Natural killer cell (primary cell): Measurements from ENCODE around the gene ELK4. TPM values are rescaled to one million over a fixed set of nuclear protein-coding genes. Genes with fewer than 3 reads are reported as not detected.

Experiments
- ATAC-seq, 3 donors: fragments of 150-1000 bp in 2 of 3; fragments of 200-7000 bp in 1 of 3; cut with Tn5 transposase; 1 replicate in 1 of 3; 2 replicates in 2 of 3; pipeline ENCODE4 v1.10.0; 2021; ENCODE audit warnings: mild to moderate bottlenecking in 2 of 3, moderate library complexity in 2 of 3
- DNase-seq, 2 donors: peaks; one replicate each; pipeline versions ENCODE4 v3.0.0 to v3.0.0-alpha.2; 2013 to 2021; ENCODE audit warnings: mixed read lengths in 1 of 2
- H3K27ac ChIP-seq: one replicate; pipeline ENCODE4 v1.5.1; 2013; ENCODE audit warnings: mild to moderate bottlenecking, low read length
- H3K27me3 ChIP-seq: one replicate; pipeline ENCODE4 v1.6.1; 2013; ENCODE audit warnings: low read length; ENCODE audit not compliant: control insufficient read depth, insufficient read depth
- H3K36me3 ChIP-seq: one replicate; pipeline ENCODE4 v1.6.1; 2013; ENCODE audit warnings: low read length; ENCODE audit not compliant: control insufficient read depth, insufficient read depth
- H3K4me1 ChIP-seq: one replicate; pipeline ENCODE4 v1.6.1; 2013; ENCODE audit warnings: low read length; ENCODE audit not compliant: control insufficient read depth, insufficient read depth
- H3K4me3 ChIP-seq: one replicate; pipeline ENCODE4 v1.5.1; 2013; ENCODE audit warnings: low read length
- H3K9me3 ChIP-seq: one replicate; pipeline ENCODE4 v1.6.1; 2013; ENCODE audit warnings: low read length; ENCODE audit not compliant: control insufficient read depth, insufficient read depth
- H3K27ac Mint-ChIP-seq, 2 donors: one replicate each; pipeline ENCODE4 v1.8.0; 2022; ENCODE audit warnings: mild to moderate bottlenecking in 2 of 2, mixed read lengths in 2 of 2, moderate library complexity in 1 of 2
- H3K27me3 Mint-ChIP-seq, 2 donors: one replicate each; pipeline ENCODE4 v1.8.0; 2022; ENCODE audit warnings: low read depth in 2 of 2, mixed read lengths in 2 of 2
- H3K36me3 Mint-ChIP-seq: one replicate; pipeline ENCODE4 v1.8.0; 2022; ENCODE audit warnings: mixed read lengths
- H3K4me1 Mint-ChIP-seq, 2 donors: one replicate each; pipeline ENCODE4 v1.8.0; 2022; ENCODE audit warnings: mixed read lengths in 2 of 2
- H3K4me3 Mint-ChIP-seq: one replicate; pipeline ENCODE4 v1.8.0; 2022; ENCODE audit warnings: mild to moderate bottlenecking, moderate library complexity, mixed read lengths
- H3K9me3 Mint-ChIP-seq, 2 donors: one replicate each; pipeline ENCODE4 v1.8.0; 2022; ENCODE audit warnings: mixed read lengths in 2 of 2
- WGBS: methylation state at CpG from one replicate; pipeline ENCODE4 v1.1.7; 2013; ENCODE audit warnings: missing lambda C conversion rate; ENCODE audit not compliant: insufficient coverage; 5-methylcytosine and 5-hydroxymethylcytosine counted together
- intact Hi-C: fragments of 100-400 bp; cut with micrococcal nuclease; formaldehyde crosslinking; loops from one replicate; pipeline ENCODE4 v1.14.2; 2022
- total RNA-seq, 4 donors: library from RNA; stranded (reverse); fragments of 120-200 nt in 1 of 4; gene quantifications; one replicate each; pipeline versions ENCODE4 v1.2.3 to v1.2.4, GENCODE V29; 2013 to 2022
- TF ChIP-seq, protein P1 (sequence below): fragments of 200-600 bp; IDR thresholded peaks from one replicate; pipeline ENCODE4 v1.8.0; 2022; ENCODE audit warnings: antibody characterized with exemption

The ELK4 gene
- total RNA-seq, 3 donors from 2014 or later (not counting 1 experiment from before 2014, with no cell fraction given) = 107 to 155 (median 139) TPM

DNA sequence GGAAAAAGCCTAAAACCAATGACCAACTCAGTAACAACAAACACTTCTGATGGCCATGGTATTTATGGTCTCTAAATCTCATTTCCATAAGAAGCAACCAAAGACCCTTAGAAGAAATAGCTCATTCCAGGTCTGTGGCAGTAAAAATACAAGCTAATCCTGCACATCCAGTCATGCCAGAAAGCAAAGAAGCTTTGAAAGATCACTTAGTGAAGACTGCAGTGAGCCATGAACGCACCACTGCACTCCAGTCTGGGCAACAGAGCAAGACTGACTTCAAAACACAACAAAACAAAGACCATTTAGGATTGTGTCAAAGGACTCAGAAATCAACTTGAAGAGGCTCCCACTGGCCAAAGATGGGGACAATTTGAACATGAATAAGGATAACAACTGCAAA, 18.4 kb upstream of the ELK4 start:
- intact Hi-C loops = no loop called here
- TF ChIP-seq, protein P1, sequence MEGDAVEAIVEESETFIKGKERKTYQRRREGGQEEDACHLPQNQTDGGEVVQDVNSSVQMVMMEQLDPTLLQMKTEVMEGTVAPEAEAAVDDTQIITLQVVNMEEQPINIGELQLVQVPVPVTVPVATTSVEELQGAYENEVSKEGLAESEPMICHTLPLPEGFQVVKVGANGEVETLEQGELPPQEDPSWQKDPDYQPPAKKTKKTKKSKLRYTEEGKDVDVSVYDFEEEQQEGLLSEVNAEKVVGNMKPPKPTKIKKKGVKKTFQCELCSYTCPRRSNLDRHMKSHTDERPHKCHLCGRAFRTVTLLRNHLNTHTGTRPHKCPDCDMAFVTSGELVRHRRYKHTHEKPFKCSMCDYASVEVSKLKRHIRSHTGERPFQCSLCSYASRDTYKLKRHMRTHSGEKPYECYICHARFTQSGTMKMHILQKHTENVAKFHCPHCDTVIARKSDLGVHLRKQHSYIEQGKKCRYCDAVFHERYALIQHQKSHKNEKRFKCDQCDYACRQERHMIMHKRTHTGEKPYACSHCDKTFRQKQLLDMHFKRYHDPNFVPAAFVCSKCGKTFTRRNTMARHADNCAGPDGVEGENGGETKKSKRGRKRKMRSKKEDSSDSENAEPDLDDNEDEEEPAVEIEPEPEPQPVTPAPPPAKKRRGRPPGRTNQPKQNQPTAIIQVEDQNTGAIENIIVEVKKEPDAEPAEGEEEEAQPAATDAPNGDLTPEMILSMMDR = no peak
- Mint-ChIP-seq H3K27me3 (peaks cover 0 to 4% of the 10 kb centered on the region in 2 donors), H3K36me3 (no peaks in the 10 kb centered on the region), H3K27ac (no peak overlapping the region), H3K4me1 (no peaks in the 10 kb centered on the region), H3K9me3 (no peaks in the 10 kb centered on the region), H3K4me3 (no peak overlapping the region)
- Histone ChIP-seq H3K4me3 (no peak overlapping the region), H3K4me1 (no peaks in the 10 kb centered on the region), H3K9me3 (no peaks in the 10 kb centered on the region), H3K36me3 (no peaks in the 10 kb centered on the region), H3K27ac (no peak overlapping the region), H3K27me3 (no peaks in the 10 kb centered on the region)
- ATAC-seq (no peak), DNase-seq (no peak)
- WGBS = 80% methylated on average over 1 of the region's 1 CpG

DNA sequence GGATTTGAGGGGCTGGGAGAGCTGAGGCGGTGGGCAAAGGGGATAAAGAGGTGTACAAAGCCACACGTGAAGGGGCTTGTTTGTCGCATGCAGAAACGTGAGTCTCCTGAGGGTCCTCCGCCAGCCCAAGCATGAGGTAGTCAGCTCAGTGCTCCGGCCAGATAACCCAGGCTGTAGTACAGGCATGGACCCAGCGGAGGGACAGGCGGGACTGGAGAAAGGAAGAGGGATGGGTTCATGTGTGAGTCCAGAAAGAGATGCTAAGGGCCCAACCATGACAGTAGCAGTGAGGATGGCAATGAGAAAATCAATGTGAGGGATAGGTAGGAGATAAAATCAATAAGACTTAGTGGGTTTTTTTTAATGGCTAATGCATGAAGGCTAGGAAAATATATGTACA, 13.7 kb upstream of the ELK4 start:
- H3K9me3 ChIP-seq = no peaks in the 10 kb centered on the region
- 94% methylated on average over 8 of the region's 8 CpGs for WGBS
- H3K27me3 Mint-ChIP-seq = peaks cover 0 to 11% of the 10 kb centered on the region in 2 donors

DNA sequence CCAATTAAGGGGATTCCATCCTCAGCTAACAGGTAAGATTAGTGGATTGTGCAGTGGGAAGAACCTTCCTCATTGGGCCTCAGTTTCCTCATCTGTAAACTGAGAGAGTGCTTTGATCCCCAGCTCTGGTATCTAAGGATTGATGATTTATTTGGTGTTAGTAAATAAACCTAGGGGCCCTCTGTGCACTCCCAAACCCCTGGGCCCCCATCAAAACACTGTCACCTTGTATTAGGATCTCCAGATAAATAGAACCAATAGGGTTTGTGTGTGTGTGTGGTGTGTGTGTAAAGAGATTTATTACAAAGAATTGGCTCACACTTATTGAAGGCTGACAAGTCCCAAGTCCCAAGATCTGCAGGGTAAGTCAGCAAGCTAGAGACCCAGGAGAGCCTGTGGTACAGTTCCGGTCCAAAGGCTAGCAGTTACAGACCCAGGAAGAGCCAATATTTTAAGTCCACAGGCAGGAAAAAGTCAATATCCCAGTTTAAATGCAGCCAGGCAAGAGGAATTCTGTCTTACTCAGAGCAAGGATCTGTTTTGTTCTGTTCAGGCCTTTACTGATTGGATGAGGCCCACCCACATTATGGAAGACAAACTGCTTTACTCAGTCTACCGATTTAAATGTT, 11.0 kb upstream of the ELK4 start:
- H3K9me3 ChIP-seq = no peaks in the 10 kb centered on the region
- Mint-ChIP-seq H3K9me3 (no peaks in the 10 kb centered on the region), H3K4me1 (no peaks in the 10 kb centered on the region), H3K27me3 (peaks cover 17 to 30% of the 10 kb centered on the region in 2 donors), H3K27ac (no peak overlapping the region), H3K36me3 (no peaks in the 10 kb centered on the region), H3K4me3 (no peak overlapping the region)
- no peaks in the 10 kb centered on the region for H3K4me1 ChIP-seq
- H3K36me3 ChIP-seq = no peaks in the 10 kb centered on the region
- intact Hi-C loops = no loop called here
- DNase-seq (no peak), ATAC-seq (no peak)
- TF ChIP-seq, protein P1 = no peak
- H3K4me3 ChIP-seq = no peak overlapping the region
- WGBS = 96% methylated on average over 2 of the region's 2 CpGs
- no peak overlapping the region for H3K27ac ChIP-seq
- H3K27me3 ChIP-seq = no peaks in the 10 kb centered on the region

More for the DNA sequence above, 13.7 kb upstream of the ELK4 start:
- ATAC-seq (no peak), DNase-seq (no peak)
- Histone ChIP-seq H3K36me3 (no peaks in the 10 kb centered on the region), H3K27ac (no peak overlapping the region), H3K4me3 (no peak overlapping the region), H3K27me3 (no peaks in the 10 kb centered on the region), H3K4me1 (no peaks in the 10 kb centered on the region)
- Mint-ChIP-seq H3K27ac (no peak overlapping the region), H3K9me3 (no peaks in the 10 kb centered on the region), H3K4me3 (no peak overlapping the region), H3K4me1 (no peaks in the 10 kb centered on the region), H3K36me3 (no peaks in the 10 kb centered on the region)
- TF ChIP-seq, protein P1 = no peak
- intact Hi-C loops = no loop called here

DNA sequence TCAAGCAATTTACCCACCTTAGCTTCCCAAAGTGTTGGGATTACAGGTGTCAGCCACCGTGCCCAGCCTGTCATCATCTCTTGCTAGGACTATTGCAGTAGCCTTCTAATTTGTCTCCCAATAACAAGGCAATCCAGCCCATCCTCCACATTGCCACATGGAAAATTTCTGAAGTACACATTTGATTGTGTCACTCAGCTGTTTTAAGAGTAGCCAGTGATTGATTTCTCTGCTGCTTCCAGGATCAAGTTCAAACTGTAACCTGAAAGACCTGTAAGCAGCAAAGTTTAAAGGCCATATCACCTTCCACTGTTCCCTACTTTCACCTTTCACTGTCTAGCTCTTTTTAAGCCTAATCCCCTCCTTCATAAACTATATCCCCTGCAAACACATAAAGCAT, 7.8 kb upstream of the ELK4 start:
- intact Hi-C loops = no loop called here
- no peak for DNase-seq
- H3K4me3 ChIP-seq = no peak overlapping the region
- no peaks in the 10 kb centered on the region for H3K36me3 ChIP-seq
- ATAC-seq = no peak
- Mint-ChIP-seq H3K9me3 (no peaks in the 10 kb centered on the region), H3K36me3 (no peaks in the 10 kb centered on the region), H3K4me1 (no peaks in the 10 kb centered on the region), H3K4me3 (no peak overlapping the region), H3K27me3 (peaks cover 29 to 32% of the 10 kb centered on the region in 2 donors), H3K27ac (no peak overlapping the region)
- no peaks in the 10 kb centered on the region for H3K4me1 ChIP-seq
- 80% methylated on average over 1 of the region's 1 CpG for WGBS
- TF ChIP-seq, protein P1 = no peak
- no peaks in the 10 kb centered on the region for H3K9me3 ChIP-seq
- H3K27ac ChIP-seq = no peak overlapping the region
- H3K27me3 ChIP-seq = no peaks in the 10 kb centered on the region
